SK-N-SH treated with all-trans-retinoic acid at 6 μM for 48 hours (cell line): ENCODE results near the gene OBSCN.

Experiments used
- ATAC-seq: fragments of 200-7000 bp; cut with Tn5 transposase; 3 replicates; pipeline ENCODE4 v1.9.1; 2020; ENCODE audit warnings: mild to moderate bottlenecking, moderate library complexity
- ARNTL ChIP-seq: fragments of 450-650 bp; formaldehyde crosslinking; IDR thresholded peaks from 2 replicates; pipeline ENCODE4 v1.5.0; 2020; ENCODE audit warnings: low read depth, mild to moderate bottlenecking, moderate library complexity, borderline replicate concordance
- BACH2 ChIP-seq: fragments of 250-450 bp; sonication (Bioruptor Pico); IDR thresholded peaks from 2 replicates; pipeline ENCODE4 v1.9.0; 2021; ENCODE audit warnings: mild to moderate bottlenecking, borderline replicate concordance
- CREB5 ChIP-seq: fragments of 250-450 bp; sonication (Bioruptor Pico); IDR thresholded peaks from 2 replicates; pipeline ENCODE4 v1.5.1; 2020; ENCODE audit warnings: low read depth, mild to moderate bottlenecking, moderate library complexity
- CSDC2 ChIP-seq: fragments of 250-450 bp; sonication (Bioruptor Pico); IDR thresholded peaks from 2 replicates; pipeline ENCODE4 v1.5.0; 2020; ENCODE audit warnings: mild to moderate bottlenecking, moderate library complexity
- CSRNP3 ChIP-seq: fragments of 250-450 bp; sonication (Bioruptor Pico); IDR thresholded peaks from 2 replicates; pipeline ENCODE4 v1.5.1; 2021; ENCODE audit warnings: mild to moderate bottlenecking, moderate library complexity
- ESRRG ChIP-seq: fragments of 250-450 bp; sonication (Bioruptor Pico); IDR thresholded peaks from 2 replicates; pipeline ENCODE4 v1.6.1; 2021; ENCODE audit warnings: mild to moderate bottlenecking
- GLIS3 ChIP-seq: fragments of 250-450 bp; sonication (Bioruptor Pico); IDR thresholded peaks from 2 replicates; pipeline ENCODE4 v1.5.0; 2020; ENCODE audit warnings: mild to moderate bottlenecking, moderate library complexity
- ISL1 ChIP-seq: fragments of 250-450 bp; sonication (Bioruptor Pico); IDR thresholded peaks from 2 replicates; pipeline ENCODE4 v2.1.2; 2022; ENCODE audit warnings: mild to moderate bottlenecking, moderate library complexity
- OSR1 ChIP-seq: fragments of 250-450 bp; sonication (Bioruptor Pico); IDR thresholded peaks from 2 replicates; pipeline ENCODE4 v1.8.0; 2022; ENCODE audit warnings: moderate library complexity, mild to moderate bottlenecking, inconsistent platforms
- PPARA ChIP-seq: fragments of 250-450 bp; sonication (Bioruptor Pico); IDR thresholded peaks from 2 replicates; pipeline ENCODE4 v1.5.0; 2020; ENCODE audit warnings: mild to moderate bottlenecking, borderline replicate concordance
- RARB ChIP-seq: fragments of 250-450 bp; sonication (Bioruptor Pico); IDR thresholded peaks from 2 replicates; pipeline ENCODE4 v1.8.0; 2021; ENCODE audit warnings: mild to moderate bottlenecking, moderate library complexity
- SNAI2 ChIP-seq: fragments of 250-450 bp; sonication (Bioruptor Pico); IDR thresholded peaks from 2 replicates; pipeline ENCODE4 v1.5.0; 2020; ENCODE audit warnings: mild to moderate bottlenecking, moderate library complexity
- TCF4 ChIP-seq: fragments of 250-450 bp; sonication (Bioruptor Pico); IDR thresholded peaks from 2 replicates; pipeline ENCODE4 v1.8.0; 2021; ENCODE audit warnings: mild to moderate bottlenecking, moderate library complexity, borderline replicate concordance
- TOX ChIP-seq: fragments of 250-450 bp; sonication (Bioruptor Pico); IDR thresholded peaks from 2 replicates; pipeline ENCODE4 v1.8.0; 2021; ENCODE audit warnings: mild to moderate bottlenecking, moderate library complexity, borderline replicate concordance
- TSHZ2 ChIP-seq: fragments of 250-450 bp; sonication (Bioruptor Pico); IDR thresholded peaks from 2 replicates; pipeline ENCODE4 v1.5.0; 2020; ENCODE audit warnings: mild to moderate bottlenecking, moderate library complexity
- ZC3H10 ChIP-seq: fragments of 250-450 bp; sonication (Bioruptor Pico); IDR thresholded peaks from 2 replicates; pipeline ENCODE4 v1.5.1; 2021; ENCODE audit warnings: mild to moderate bottlenecking, moderate library complexity
- ZFP3 ChIP-seq: fragments of 250-450 bp; sonication (Bioruptor Pico); IDR thresholded peaks from 2 replicates; pipeline ENCODE4 v1.5.0; 2020; ENCODE audit warnings: mild to moderate bottlenecking, moderate library complexity
- ZFP30 ChIP-seq: fragments of 450-650 bp; formaldehyde crosslinking; IDR thresholded peaks from 2 replicates; pipeline ENCODE4 v1.5.0; 2022; ENCODE audit warnings: mild to moderate bottlenecking, moderate library complexity
- ZNF565 ChIP-seq: fragments of 450-650 bp; formaldehyde crosslinking; conservative IDR thresholded peaks from 2 replicates; pipeline ENCODE4 v1.5.0; 2020; ENCODE audit warnings: low read depth, mild to moderate bottlenecking, moderate library complexity
- ZNF70 ChIP-seq: fragments of 450-650 bp; formaldehyde crosslinking; IDR thresholded peaks from 2 replicates; pipeline ENCODE4 v1.5.0; 2020; ENCODE audit warnings: mild to moderate bottlenecking, moderate library complexity
- ZNF8 ChIP-seq: fragments of 450-650 bp; formaldehyde crosslinking; IDR thresholded peaks from 2 replicates; pipeline ENCODE4 v1.5.0; 2020; ENCODE audit warnings: mild to moderate bottlenecking, moderate library complexity

OBSCN gene

GRCh38 chr1:228340686-228341449, 133.0 kb downstream of the OBSCN start:
- no peak; the same call in 2 of the 3 replicates for ATAC-seq
- TF ChIP-seq BACH2 (CRISPR knock-in tag) (no peak), ESRRG (CRISPR knock-in tag) (no peak), ZFP30 (CRISPR knock-in tag) (no peak), TOX (CRISPR knock-in tag) (no peak), RARB (no peak), TSHZ2 (CRISPR knock-in tag) (no peak), ARNTL (CRISPR knock-in tag) (no peak), ISL1 (CRISPR knock-in tag) (no peak), ZNF70 (CRISPR knock-in tag) (no peak), CSRNP3 (CRISPR knock-in tag) (no peak), ZC3H10 (CRISPR knock-in tag) (no peak), CSDC2 (CRISPR knock-in tag) (no peak), ZNF8 (CRISPR knock-in tag) (no peak), ZNF565 (CRISPR knock-in tag) (no peak), OSR1 (no peak), CREB5 (no peak)
- TF ChIP-seq, all 23 proteins: peak for 0

GRCh38 chr1:228341450-228341813, 133.6 kb downstream of the OBSCN start:
- no peak for ATAC-seq
- TF ChIP-seq CSRNP3 (CRISPR knock-in tag) (no peak), ARNTL (CRISPR knock-in tag) (no peak), TOX (CRISPR knock-in tag) (no peak), PPARA (CRISPR knock-in tag) (no peak), OSR1 (no peak), CREB5 (no peak), SNAI2 (CRISPR knock-in tag) (no peak)
- TF ChIP-seq, all 23 proteins: peak for 0

GRCh38 chr1:228341814-228342626, 134.2 kb downstream of the OBSCN start:
- no peak for ATAC-seq
- TF ChIP-seq PPARA (CRISPR knock-in tag), result no peak
- TF ChIP-seq ARNTL (CRISPR knock-in tag), result no peak
- no peak for TF ChIP-seq ISL1 (CRISPR knock-in tag)
- TF ChIP-seq GLIS3 (CRISPR knock-in tag), result no peak
- no peak for TF ChIP-seq ZC3H10 (CRISPR knock-in tag)
- TF ChIP-seq ESRRG (CRISPR knock-in tag), result no peak
- TF ChIP-seq TOX (CRISPR knock-in tag), result no peak
- no peak for TF ChIP-seq TCF4 (CRISPR knock-in tag)
- TF ChIP-seq SNAI2 (CRISPR knock-in tag), result no peak
- TF ChIP-seq ZFP30 (CRISPR knock-in tag), result no peak
- no peak for TF ChIP-seq CREB5
- no peak for TF ChIP-seq TSHZ2 (CRISPR knock-in tag)
- no peak for TF ChIP-seq ZNF8 (CRISPR knock-in tag)
- TF ChIP-seq BACH2 (CRISPR knock-in tag), result no peak
- TF ChIP-seq ZNF70 (CRISPR knock-in tag), result no peak
- TF ChIP-seq OSR1, result no peak
- TF ChIP-seq ZFP3 (CRISPR knock-in tag), result no peak
